WTC11 (cell line): ENCODE results near the gene CXCL6.

ENCODE experiments used
- CBFB ChIP-seq: sonication (generic); formaldehyde crosslinking; IDR thresholded peaks from 2 replicates; pipeline ENCODE4 v1.8.1; 2022; ENCODE audit warnings: mild to moderate bottlenecking, low read depth, missing genetic modification reagents
- CREM ChIP-seq: sonication (generic); formaldehyde crosslinking; IDR thresholded peaks from 2 replicates; pipeline ENCODE4 v1.8.1; 2022; ENCODE audit warnings: mild to moderate bottlenecking, missing genetic modification reagents, moderate library complexity
- CTCF ChIP-seq: fragments of 200-600 bp; IDR thresholded peaks from 2 replicates; pipeline ENCODE4 v1.8.0; 2022; ENCODE audit warnings: antibody characterized with exemption
- GABPB1 ChIP-seq: sonication (generic); formaldehyde crosslinking; IDR thresholded peaks from 2 replicates; pipeline ENCODE4 v1.8.1; 2023; ENCODE audit warnings: mild to moderate bottlenecking, missing genetic modification reagents
- JUN ChIP-seq: sonication (generic); formaldehyde crosslinking; IDR thresholded peaks from 2 replicates; pipeline ENCODE4 v1.8.0; 2023; ENCODE audit warnings: mild to moderate bottlenecking, missing genetic modification reagents
- MAX ChIP-seq: sonication (generic); formaldehyde crosslinking; IDR thresholded peaks from 2 replicates; pipeline ENCODE4 v1.8.0; 2022; ENCODE audit warnings: mild to moderate bottlenecking, missing genetic modification reagents
- NFYB ChIP-seq: sonication (generic); formaldehyde crosslinking; conservative IDR thresholded peaks from 2 replicates; pipeline ENCODE4 v1.8.0; 2022; ENCODE audit warnings: low read depth, missing genetic modification reagents
- NR2C2 ChIP-seq: sonication (generic); formaldehyde crosslinking; IDR thresholded peaks from 2 replicates; pipeline ENCODE4 v1.8.0; 2022; ENCODE audit warnings: mild to moderate bottlenecking, missing genetic modification reagents
- TEAD4 ChIP-seq: sonication (generic); formaldehyde crosslinking; IDR thresholded peaks from 2 replicates; pipeline ENCODE4 v1.8.0; 2022; ENCODE audit warnings: mild to moderate bottlenecking, missing genetic modification reagents
- TF ChIP-seq, protein P1 (sequence below): sonication (generic); formaldehyde crosslinking; IDR thresholded peaks from 2 replicates; pipeline ENCODE4 v1.8.0; 2022; ENCODE audit warnings: mild to moderate bottlenecking, missing genetic modification reagents
- TF ChIP-seq, protein P2 (sequence below): sonication (generic); formaldehyde crosslinking; conservative IDR thresholded peaks from 2 replicates; pipeline ENCODE4 v1.8.1; 2022; ENCODE audit warnings: mild to moderate bottlenecking, missing genetic modification reagents

GRCh38 chr4:73828956-73829355 lies 7.5 kb upstream of the CXCL6 start:
- TF ChIP-seq CTCF: no peak
- TF ChIP-seq, protein P1, sequence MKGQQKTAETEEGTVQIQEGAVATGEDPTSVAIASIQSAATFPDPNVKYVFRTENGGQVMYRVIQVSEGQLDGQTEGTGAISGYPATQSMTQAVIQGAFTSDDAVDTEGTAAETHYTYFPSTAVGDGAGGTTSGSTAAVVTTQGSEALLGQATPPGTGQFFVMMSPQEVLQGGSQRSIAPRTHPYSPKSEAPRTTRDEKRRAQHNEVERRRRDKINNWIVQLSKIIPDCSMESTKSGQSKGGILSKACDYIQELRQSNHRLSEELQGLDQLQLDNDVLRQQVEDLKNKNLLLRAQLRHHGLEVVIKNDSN (CRISPR knock-in tag): no peak
- no peak for TF ChIP-seq CREM (CRISPR knock-in tag)
- no peak for TF ChIP-seq MAX (CRISPR knock-in tag)
- TF ChIP-seq JUN: no peak
- no peak for TF ChIP-seq NR2C2
- TF ChIP-seq GABPB1 (CRISPR knock-in tag): no peak
- TF ChIP-seq CBFB: no peak
- TF ChIP-seq, protein P2, sequence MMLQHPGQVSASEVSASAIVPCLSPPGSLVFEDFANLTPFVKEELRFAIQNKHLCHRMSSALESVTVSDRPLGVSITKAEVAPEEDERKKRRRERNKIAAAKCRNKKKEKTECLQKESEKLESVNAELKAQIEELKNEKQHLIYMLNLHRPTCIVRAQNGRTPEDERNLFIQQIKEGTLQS (CRISPR knock-in tag): no peak
- no peak for TF ChIP-seq NFYB (CRISPR knock-in tag)
- no peak for TF ChIP-seq TEAD4
